ENCODE measurements around the gene ZNF804A.

Gene ZNF804A

GRCh38 chr2:184598316-184599053 lies at the start of gene ZNF804A:
ZNF804A (plus strand) TSS chr2:184598529; CDS start chr2:184598960, 431 bp downstream.
- no peak for DNase-seq (ENCODE audit: low spot score)

GRCh38 chr2:184549153-184549552 lies 49.2 kb upstream of the ZNF804A start:
- DNase-seq (ENCODE audit: low spot score), result no peak

- DNase-seq (ENCODE audit: low spot score), result no peak
These were observed 46.7 kb upstream of the ZNF804A start for GRCh38 chr2:184551626-184552025.

GRCh38 chr2:184554736-184555135 lies 43.6 kb upstream of the ZNF804A start:
- DNase-seq (ENCODE audit: low spot score), result no peak

GRCh38 chr2:184555352-184555751 lies 43.0 kb upstream of the ZNF804A start:
- no peak for DNase-seq (ENCODE audit: low spot score)

- DNase-seq (ENCODE audit: low spot score), result no peak
These were observed 41.7 kb upstream of the ZNF804A start for GRCh38 chr2:184556639-184557038.

- DNase-seq (ENCODE audit: low spot score), result no peak
These were observed 39.4 kb upstream of the ZNF804A start for GRCh38 chr2:184558713-184559464.

GRCh38 chr2:184560603-184561002 lies 37.7 kb upstream of the ZNF804A start:
- DNase-seq (ENCODE audit: low spot score), result no peak

GRCh38 chr2:184562532-184562931 lies 35.8 kb upstream of the ZNF804A start:
- no peak for DNase-seq (ENCODE audit: low spot score)

- no peak for DNase-seq (ENCODE audit: low spot score)
These were observed 34.2 kb upstream of the ZNF804A start for GRCh38 chr2:184564092-184564491.

GRCh38 chr2:184566716-184567115 lies 31.6 kb upstream of the ZNF804A start:
- DNase-seq (ENCODE audit: low spot score), result no peak

- no peak for DNase-seq (ENCODE audit: low spot score)
These were observed 21.3 kb upstream of the ZNF804A start for GRCh38 chr2:184577056-184577455.

GRCh38 chr2:184577743-184578142 lies 20.6 kb upstream of the ZNF804A start:
- DNase-seq (ENCODE audit: low spot score), result no peak

- no peak for DNase-seq (ENCODE audit: low spot score)
These were observed 19.1 kb upstream of the ZNF804A start for GRCh38 chr2:184579226-184579625.

- DNase-seq (ENCODE audit: low spot score), result no peak
These were observed 16.9 kb upstream of the ZNF804A start for GRCh38 chr2:184581391-184581790.

- no peak for DNase-seq (ENCODE audit: low spot score)
These were observed 9.1 kb upstream of the ZNF804A start for GRCh38 chr2:184589261-184589660.

- peak; percentile 20 for DNase-seq (ENCODE audit: low spot score)
These were observed 1.4 kb upstream of the ZNF804A start for GRCh38 chr2:184596819-184597411.

- DNase-seq (ENCODE audit: low spot score), result no peak
These were observed 748 bp upstream of the ZNF804A start for GRCh38 chr2:184597571-184597991.

GRCh38 chr2:184598002-184598315 lies 370 bp upstream of the ZNF804A start:
- DNase-seq (ENCODE audit: low spot score), result no peak

GRCh38 chr2:184599054-184599871 lies 934 bp downstream of the ZNF804A start:
- no peak for DNase-seq (ENCODE audit: low spot score)

GRCh38 chr2:184599872-184600222 lies 1.5 kb downstream of the ZNF804A start:
- no peak for DNase-seq (ENCODE audit: low spot score)

GRCh38 chr2:184602734-184603133 lies 4.4 kb downstream of the ZNF804A start:
- no peak for DNase-seq (ENCODE audit: low spot score)

All from kidney capillary endothelial cell (primary cell).